AG09319 (cell line): Measurements from ENCODE around the gene SPATA32.

Experiments
- DNase-seq: peaks from one replicate; pipeline ENCODE4 v3.0.0-alpha.2; 2010; ENCODE audit warnings: low read depth; ENCODE audit errors: extremely low read depth
- CTCF ChIP-seq: IDR thresholded peaks from 2 replicates; pipeline ENCODE4 v1.5.1; 2011; ENCODE audit warnings: low read depth, mild to moderate bottlenecking, inconsistent platforms, low read length, moderate library complexity

SPATA32 gene

GRCh38 chr17:45231481-45232116 lies 30.3 kb downstream of the SPATA32 start:
- no peak for DNase-seq
- peak; percentile 16 for TF ChIP-seq CTCF

GRCh38 chr17:45230787-45231480 lies 31.0 kb downstream of the SPATA32 start:
- no peak for TF ChIP-seq CTCF
- DNase-seq = no peak

GRCh38 chr17:45230410-45230786 lies 31.5 kb downstream of the SPATA32 start:
- DNase-seq = no peak
- no peak for TF ChIP-seq CTCF

GRCh38 chr17:45229681-45230409 lies 32.0 kb downstream of the SPATA32 start:
- no peak for DNase-seq
- no peak for TF ChIP-seq CTCF

- DNase-seq = peak; percentile 79
- no peak for TF ChIP-seq CTCF
These were observed 32.9 kb downstream of the SPATA32 start for GRCh38 chr17:45228763-45229539.

- no peak for TF ChIP-seq CTCF
- DNase-seq = no peak
These were observed 33.8 kb downstream of the SPATA32 start for GRCh38 chr17:45227926-45228762.
